ENCODE data around the gene GRID2.

GRID2 gene

GRCh38 chr4:93756101-93756500, 1452.3 kb downstream of the GRID2 start:
- DNase-seq (ENCODE audit: low read depth): no peak

DNA sequence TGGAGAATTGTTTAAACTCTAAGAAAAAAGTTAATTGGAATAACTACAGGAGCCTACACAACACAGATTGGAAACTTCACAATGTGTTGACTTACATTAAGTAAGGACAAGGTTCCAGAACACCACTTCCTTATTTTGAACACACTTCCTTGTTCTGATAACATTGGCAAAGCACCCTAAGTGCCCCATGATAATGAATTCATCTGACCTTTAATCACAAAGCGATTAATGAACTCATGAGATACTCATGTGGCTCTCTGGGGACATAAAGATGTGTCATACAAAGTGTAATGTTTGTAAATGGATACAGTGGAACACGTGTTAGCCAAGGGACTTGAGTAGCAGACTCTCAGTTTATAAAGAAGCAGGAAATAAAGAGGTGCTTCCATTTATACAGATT, 1455.7 kb downstream of the GRID2 start:
- DNase-seq (ENCODE audit: low read depth): no peak

GRCh38 chr4:93760284-93760683, 1456.5 kb downstream of the GRID2 start:
- DNase-seq (ENCODE audit: low read depth): no peak

DNA sequence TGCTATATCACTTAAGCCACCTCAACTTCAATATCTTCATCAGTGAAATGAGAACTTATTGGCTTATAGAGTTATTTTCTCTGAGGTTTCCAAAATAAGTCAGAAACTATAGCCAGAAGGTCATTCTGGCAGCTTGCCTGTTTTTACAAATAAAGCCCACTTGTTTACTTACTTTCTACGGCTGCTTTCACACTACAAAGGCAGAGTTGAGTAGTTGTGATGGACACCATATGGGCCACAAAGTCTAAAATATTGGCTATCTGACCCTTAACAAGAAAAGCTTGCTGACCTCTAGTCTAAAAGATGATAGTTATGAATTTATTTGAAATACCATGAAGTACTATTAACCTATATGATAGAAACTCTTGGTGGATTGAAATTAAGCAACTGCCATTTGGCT, 1457.5 kb downstream of the GRID2 start:
- no peak for DNase-seq (ENCODE audit: low read depth)

DNA sequence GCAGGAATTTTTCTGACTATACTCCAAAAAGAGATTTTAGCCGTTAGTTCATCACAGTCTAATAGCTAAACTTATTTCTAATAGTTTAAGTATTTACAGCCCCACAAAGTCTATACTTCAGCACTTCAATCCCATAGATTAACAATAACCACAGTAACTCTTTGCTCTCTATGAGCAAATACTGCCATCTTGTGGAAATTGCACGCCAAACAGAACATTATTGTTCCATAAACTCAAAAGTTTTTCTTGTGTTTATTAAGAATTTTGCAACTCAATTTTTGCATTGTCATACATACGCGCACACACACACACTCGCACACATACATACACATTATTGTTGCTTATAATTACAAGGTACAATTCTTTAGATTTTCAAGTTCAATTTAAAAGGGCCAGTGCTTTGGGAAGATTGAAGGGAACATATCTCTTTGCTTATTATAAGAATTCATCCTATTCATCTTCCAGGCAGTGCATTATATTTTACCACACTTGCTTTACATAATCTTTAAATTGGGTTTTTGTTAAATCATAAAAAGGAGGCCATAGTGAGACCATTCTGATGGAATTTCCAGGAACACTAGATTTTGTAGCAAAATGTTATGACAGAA, 1461.0 kb downstream of the GRID2 start:
- no peak for DNase-seq (ENCODE audit: low read depth)

DNA sequence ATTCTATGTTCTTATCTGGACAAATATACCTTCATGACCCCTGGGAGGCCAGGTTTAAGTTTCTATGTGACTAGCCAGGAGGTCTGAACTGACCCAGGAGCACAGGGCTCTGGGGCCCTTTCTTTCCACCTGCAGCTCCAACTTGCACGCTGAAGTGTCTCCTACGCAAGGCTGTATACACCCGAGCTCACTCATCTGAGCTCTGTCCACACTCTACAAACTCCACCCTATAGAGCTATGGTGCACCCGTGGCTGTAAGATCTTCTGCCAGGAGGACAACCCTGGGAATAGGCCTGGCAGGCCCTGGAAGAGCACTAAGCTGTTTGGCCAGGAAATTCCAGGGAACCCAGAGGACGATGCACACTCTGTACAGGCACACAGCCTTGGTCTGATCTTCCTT, 1464.2 kb downstream of the GRID2 start:
- no peak for DNase-seq (ENCODE audit: low read depth)

DNA sequence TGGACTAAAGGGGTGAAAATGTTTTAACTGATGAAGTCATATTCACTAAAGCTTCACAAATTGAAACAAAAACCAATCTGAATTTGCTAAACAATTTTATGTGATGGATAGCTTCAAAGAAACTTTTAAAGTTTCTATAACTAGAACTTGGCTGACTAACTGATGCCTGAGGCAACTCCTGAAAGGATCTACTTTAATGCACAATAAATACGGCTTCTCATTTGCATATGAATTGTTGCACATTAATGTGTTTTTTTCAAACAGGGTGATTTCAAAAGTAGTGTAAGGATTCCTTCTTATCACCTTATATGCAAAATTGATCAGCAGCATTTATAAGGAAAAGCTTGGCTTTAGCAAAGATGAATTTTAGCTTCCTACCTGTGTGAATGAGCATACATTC, 1466.4 kb downstream of the GRID2 start:
- no peak for DNase-seq (ENCODE audit: low read depth)

- DNase-seq (ENCODE audit: low read depth): no peak
These were observed 1468.1 kb downstream of the GRID2 start for GRCh38 chr4:93771640-93772411.

- no peak for DNase-seq (ENCODE audit: low read depth)
These were observed 1469.1 kb downstream of the GRID2 start for GRCh38 chr4:93772858-93773257.

DNA sequence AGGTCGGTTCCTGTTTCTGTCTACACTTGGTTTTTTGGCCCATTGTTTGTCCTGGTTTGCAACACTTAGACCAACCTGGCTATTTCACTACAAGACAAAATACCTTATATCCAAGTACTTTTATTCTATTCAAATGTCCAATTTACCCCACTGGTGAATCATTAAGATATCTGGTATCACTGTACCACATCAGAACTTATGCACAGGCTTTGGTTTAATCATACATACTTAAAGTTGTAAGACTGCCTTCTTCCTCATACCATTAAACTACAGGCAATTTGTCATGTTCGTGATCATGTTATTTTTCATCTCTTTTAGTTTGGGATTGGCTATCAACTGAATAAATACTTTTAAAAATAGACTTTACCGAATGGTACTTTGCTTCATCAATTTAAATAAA, 1471.8 kb downstream of the GRID2 start:
- DNase-seq (ENCODE audit: low read depth): no peak

- no peak for DNase-seq (ENCODE audit: low read depth)
These were observed 1472.8 kb downstream of the GRID2 start for GRCh38 chr4:93776386-93777080.

DNA sequence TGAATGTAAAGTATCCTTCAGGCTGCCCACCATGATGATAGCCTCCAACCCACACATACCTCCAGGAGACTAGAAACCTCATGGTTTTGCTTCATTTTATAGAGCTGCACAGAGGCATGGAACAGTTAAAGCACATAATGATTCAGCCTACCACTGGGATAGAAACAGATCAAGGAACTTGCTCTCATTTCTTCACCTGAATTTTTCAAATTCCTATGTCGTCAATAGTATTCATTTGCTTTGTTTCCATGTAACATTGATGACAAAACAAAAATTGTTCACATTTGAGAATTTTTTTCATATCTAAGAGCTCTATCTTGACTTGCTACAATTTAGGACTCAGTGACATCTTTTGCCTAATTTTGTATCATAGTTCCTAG, 1473.3 kb downstream of the GRID2 start:
- DNase-seq (ENCODE audit: low read depth): no peak

DNA sequence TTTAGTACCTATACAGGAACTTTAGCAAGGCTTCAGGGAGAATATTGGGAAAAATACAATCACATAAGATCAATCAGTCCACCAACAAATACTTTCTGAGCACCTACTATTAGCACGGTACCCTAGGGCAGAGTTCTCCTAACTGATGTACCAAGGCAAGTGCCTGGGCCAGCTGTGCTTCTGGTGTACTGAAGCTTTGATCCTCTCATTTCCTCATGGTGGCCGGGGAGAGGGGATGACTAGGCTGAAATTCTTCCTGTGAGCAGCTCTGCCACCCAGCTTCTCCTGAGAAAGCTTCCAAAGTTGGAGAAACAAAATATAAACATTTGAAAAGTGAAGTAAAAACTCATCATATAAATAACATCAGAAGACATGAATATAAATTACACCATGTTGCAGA, 1475.5 kb downstream of the GRID2 start:
- DNase-seq (ENCODE audit: low read depth): no peak

DNA sequence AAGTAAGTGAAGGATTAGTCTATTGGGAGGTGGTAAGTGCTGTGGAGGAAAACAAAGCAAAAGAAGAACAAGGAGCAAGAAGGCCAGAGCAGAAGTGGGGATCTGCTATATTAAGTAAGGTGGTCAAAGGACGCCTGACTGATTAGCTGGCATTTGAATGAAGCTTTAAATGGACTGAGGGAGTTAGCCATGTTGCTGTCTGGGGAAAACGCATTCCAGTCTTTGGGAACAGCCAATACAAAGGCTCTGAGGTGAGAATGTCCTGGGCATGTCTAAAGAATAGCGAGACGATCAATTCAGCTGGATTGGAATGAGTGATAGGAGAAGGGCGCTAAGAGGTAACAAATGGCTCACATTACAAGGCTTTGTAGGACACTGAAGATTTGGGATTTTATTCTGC, 1476.3 kb downstream of the GRID2 start:
- no peak for DNase-seq (ENCODE audit: low read depth)

DNA sequence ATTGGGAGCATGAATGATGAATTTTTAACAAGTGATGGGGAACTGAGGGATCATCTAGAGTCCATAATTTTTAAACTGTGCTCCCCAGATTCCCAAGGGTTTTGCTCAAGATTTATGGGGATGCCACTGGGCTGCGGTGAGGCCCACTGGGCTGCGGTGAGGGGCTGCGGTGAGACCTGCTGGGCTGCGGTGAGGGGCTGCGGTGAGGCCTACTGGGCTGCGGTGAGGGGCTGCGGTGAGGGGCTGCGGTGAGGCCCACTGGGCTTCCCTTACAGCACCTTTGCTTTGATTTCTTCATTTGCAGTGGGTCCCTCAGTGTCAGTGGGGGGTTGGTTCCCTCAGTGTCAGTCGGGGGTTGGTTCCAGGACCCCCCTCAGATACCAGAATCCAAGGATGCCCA, 1477.4 kb downstream of the GRID2 start:
- no peak for DNase-seq (ENCODE audit: low read depth)

DNA sequence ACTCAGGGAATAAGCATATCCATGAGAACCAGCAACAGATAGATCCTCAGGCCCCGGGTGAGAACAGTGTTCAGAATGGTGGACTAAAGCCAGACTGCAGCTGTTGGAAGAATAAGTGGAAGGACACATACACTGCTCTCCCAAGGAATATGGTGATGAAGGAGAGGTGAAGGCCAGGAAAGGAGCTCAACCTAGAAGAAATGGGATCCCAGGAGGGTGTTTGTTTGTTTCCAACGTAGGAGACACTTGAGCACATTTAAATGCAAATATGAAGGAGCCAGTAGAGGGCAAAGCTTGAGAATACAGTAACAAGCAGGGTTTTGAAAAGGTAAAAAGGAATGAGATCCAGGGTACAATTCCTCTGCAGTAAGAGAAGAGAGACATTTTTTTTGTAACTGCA, 1482.4 kb downstream of the GRID2 start:
- DNase-seq (ENCODE audit: low read depth): no peak

- DNase-seq (ENCODE audit: low read depth): no peak
These were observed 1484.9 kb downstream of the GRID2 start for GRCh38 chr4:93788712-93789111.

- no peak for DNase-seq (ENCODE audit: low read depth)
These were observed 1487.9 kb downstream of the GRID2 start for GRCh38 chr4:93791570-93792195.

GRCh38 chr4:93802045-93802444, 1498.3 kb downstream of the GRID2 start:
- no peak for DNase-seq (ENCODE audit: low read depth)

- DNase-seq (ENCODE audit: low read depth): no peak
These were observed 1506.0 kb downstream of the GRID2 start for GRCh38 chr4:93809773-93810172.

DNA sequence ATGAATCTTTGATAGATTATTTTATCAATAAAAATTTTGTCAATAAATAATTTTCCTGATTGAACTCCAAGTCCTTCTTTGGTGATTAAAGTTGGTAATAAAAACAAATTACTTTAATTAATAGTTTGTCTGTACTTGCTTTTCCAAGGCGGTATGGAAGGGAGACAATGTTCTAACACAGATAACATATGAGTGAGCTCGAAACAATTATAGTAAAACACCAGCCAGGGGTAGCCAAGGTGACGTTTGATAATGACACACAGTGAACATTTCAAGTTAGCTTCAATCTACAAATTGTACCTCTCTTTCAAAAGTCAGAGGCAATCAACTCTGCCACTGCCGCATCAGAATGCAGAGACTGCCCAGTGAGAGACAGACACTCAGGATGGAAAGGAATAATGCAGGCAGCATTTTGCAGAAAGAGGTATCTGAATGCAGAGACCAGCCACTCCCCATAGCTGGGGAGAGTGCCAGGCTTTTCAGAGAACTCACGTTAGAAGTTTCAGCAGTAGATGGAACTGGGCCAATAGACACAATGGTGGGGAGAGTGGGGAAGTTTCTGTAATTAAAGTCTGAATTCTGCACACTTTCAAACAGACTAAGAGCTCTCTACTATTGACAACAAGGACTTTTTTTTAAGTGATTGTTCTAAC, 1506.7 kb downstream of the GRID2 start:
- DNase-seq (ENCODE audit: low read depth): no peak

DNA sequence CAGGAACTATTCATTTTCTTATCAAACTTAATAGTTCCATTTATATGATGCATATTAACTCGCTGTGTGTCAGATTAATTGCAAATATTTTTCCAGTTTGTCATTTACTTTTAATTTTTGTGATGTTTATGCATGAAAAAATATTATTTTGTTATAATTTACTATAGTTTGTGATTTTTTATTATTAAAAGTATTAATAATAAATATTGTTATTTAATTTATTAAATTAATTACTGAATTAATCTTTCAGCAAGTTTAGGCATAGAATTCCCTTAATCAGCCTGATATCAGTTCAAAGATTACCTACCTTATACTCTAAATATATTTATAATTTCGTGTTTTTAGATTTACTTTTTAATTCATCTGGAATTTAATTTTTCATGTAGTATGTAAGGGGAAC, 1509.3 kb downstream of the GRID2 start:
- DNase-seq (ENCODE audit: low read depth): no peak

Measured in activated T-helper 1 cell treated with Interleukin-2 at 50 U/mL for 16 hours (primary cell).